COR-L47 (cell line): ENCODE results near the gene FAM151B.

Source experiments
- DNase-seq: peaks from one replicate; lab custom pipeline; 2025; lab: John Stamatoyannopoulos, UW

The FAM151B gene

DNA sequence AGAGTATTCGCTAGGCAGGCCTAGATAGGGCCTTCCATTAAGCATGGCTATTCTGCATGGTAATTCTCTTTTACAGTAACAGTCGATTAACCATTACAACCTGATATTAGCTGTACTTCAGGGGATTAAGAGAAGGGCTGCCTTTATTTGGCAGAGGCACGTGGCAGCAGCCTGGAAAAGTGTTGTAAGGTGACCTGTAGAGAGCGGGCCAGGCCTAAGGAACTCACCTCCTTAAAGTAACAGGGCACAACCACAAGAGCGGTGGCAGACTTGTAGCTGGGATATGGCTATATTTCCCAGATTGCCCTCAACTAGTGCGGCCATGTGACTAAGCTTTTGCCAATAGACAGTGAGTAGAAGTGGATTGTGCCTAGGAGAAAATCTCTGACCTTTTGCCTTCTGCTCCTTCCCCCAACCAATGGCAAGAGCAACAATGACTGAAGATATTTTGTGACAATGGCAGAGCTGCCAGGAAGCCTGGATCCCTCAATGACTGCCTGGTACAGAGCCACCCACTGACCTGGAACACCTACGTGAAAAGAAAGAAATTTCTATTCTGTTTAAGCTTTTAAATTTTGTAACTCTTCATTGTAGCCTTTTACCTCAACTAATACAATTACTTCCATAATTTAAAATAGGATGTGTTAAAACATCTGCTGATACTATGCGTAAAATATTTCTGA, 101.1 kb downstream of the FAM151B start:
- DNase-seq = no peak

- no peak for DNase-seq
These were observed 102.9 kb downstream of the FAM151B start for GRCh38 chr5:80590766-80591165.

DNA sequence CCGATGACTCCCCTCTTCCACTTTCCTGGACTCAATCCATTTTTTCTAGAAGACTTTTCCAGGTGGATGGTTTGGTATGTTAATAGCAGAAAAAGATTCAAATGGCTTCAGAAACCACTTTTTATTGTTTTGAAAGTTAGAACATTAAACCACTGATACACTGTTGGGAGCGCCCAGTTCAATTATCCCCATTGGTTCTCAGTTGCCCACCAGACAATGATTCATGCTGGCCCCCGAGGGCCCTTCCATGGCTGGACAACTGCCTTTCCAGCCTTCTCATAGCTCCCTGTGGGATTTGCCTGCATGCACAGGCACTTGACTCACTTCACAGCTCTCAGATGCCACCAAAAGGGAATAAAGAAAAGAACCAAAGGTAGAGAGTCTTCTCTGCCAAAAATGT, 103.5 kb downstream of the FAM151B start:
- DNase-seq = no peak

GRCh38 chr5:80592105-80592504, 104.2 kb downstream of the FAM151B start:
- no peak for DNase-seq
